Right cardiac atrium (tissue), 5 donors: Measurements from ENCODE around the gene TMCC1. TPM values are rescaled to one million over a fixed set of nuclear protein-coding genes. Genes with fewer than 3 reads are reported as not detected.
A peak's percentile ranks its signal among the peaks of the same experiment; 100 is the strongest.

Experiments
- ATAC-seq, 2 donors: fragments of 200-7000 bp; cut with Tn5 transposase; one replicate each; pipeline versions ENCODE4 v1.8.0 to v1.9.1; 2020; ENCODE audit warnings: moderate library complexity in 2 of 2, mild to moderate bottlenecking in 1 of 2
- DNase-seq, 3 donors: peaks; one replicate each; pipeline ENCODE4 v3.0.0-alpha.2; 2020
- H3K27ac ChIP-seq: one replicate; pipeline ENCODE4 v1.5.1; 2013; ENCODE audit warnings: mild to moderate bottlenecking, low read length, control low read depth, moderate library complexity
- H3K27me3 ChIP-seq: one replicate; pipeline ENCODE4 v1.6.1; 2013; ENCODE audit not compliant: control insufficient read depth, insufficient read depth
- H3K4me1 ChIP-seq: one replicate; pipeline ENCODE4 v1.6.1; 2013; ENCODE audit warnings: low read length; ENCODE audit not compliant: control insufficient read depth, insufficient read depth
- H3K4me3 ChIP-seq: one replicate; pipeline ENCODE4 v1.5.1; 2013; ENCODE audit warnings: low read length, control low read depth
- H3K9me3 ChIP-seq: one replicate; pipeline ENCODE4 v1.6.1; 2013; ENCODE audit warnings: low read length; ENCODE audit not compliant: control insufficient read depth
- WGBS: extraction: QIAGEN DNeasy Blood & Tissue Kit; methylation state at CpG from one replicate; pipeline ENCODE4 v1.1.7; 2013; 5-methylcytosine and 5-hydroxymethylcytosine counted together
- intact Hi-C, 4 donors: fragments of 100-400 bp; cut with DNase I; formaldehyde crosslinking; loops; one replicate each; pipeline versions ENCODE4 v1.11.0 to v1.14.0; 2022 to 2023
- polyA plus RNA-seq: library from polyadenylated mRNA; stranded (reverse); fragments of 200-250 nt; gene quantifications from one replicate; pipeline ENCODE4 v1.2.3, GENCODE V29; 2013
- total RNA-seq, 4 donors: library from RNA; stranded (reverse); fragmentation: NEBNext Ultra II Directional; extraction: Animal tissue kit (Norgen Biotek cat#: 25700); gene quantifications; one replicate each; pipeline ENCODE4 v1.2.1, GENCODE V29; 2021
- donor health status: healthy with polysubstance abuse.
- donor health status: DM: no; HTN: yes; CAD: no.
- donor health status: DM: no; HTN: no; CAD: no.
- donor health status: DM: no; HTN: yes; CAD: no; lungs with severe emphysema.
- donor health status: DM: yes; HTN: yes; CAD: no.

Gene TMCC1
- total and polyA plus RNA-seq, 5 donors, result 12.9 to 45.0 (median 42.9) TPM

GRCh38 chr3:129747992-129748391, 145.5 kb downstream of the TMCC1 start:
- DNase-seq, result no peak
- no peaks in the 10 kb centered on the region for H3K27me3 ChIP-seq
- peaks cover 2% of the 10 kb centered on the region for H3K4me1 ChIP-seq
- ATAC-seq, result no peak
- intact Hi-C loops, result no loop called here
- H3K27ac ChIP-seq, result no peak overlapping the region
- WGBS, result 95% methylated on average over 3 of the region's 3 CpGs
- no peak overlapping the region for H3K4me3 ChIP-seq
- no peaks in the 10 kb centered on the region for H3K9me3 ChIP-seq

- H3K9me3 ChIP-seq, result no peaks in the 10 kb centered on the region
- 74% methylated on average over 4 of the region's 4 CpGs for WGBS
- H3K27me3 ChIP-seq, result no peaks in the 10 kb centered on the region
- no peak overlapping the region for H3K27ac ChIP-seq
- H3K4me1 ChIP-seq, result peaks cover 2% of the 10 kb centered on the region
- no peak for DNase-seq
- intact Hi-C loops, result no loop called here
- H3K4me3 ChIP-seq, result no peak overlapping the region
- ATAC-seq, result no peak
Measured at GRCh38 chr3:129747136-129747535, 146.4 kb downstream of the TMCC1 start.

GRCh38 chr3:129746629-129747028, 146.9 kb downstream of the TMCC1 start:
- no peaks in the 10 kb centered on the region for H3K9me3 ChIP-seq
- no peak overlapping the region for H3K4me3 ChIP-seq
- DNase-seq, result no peak
- ATAC-seq, result no peak
- H3K27me3 ChIP-seq, result no peaks in the 10 kb centered on the region
- intact Hi-C loops, result no loop called here
- peaks cover 2% of the 10 kb centered on the region for H3K4me1 ChIP-seq
- no peak overlapping the region for H3K27ac ChIP-seq

- Histone ChIP-seq H3K27me3 (no peaks in the 10 kb centered on the region), H3K4me3 (no peak overlapping the region), H3K4me1 (peaks cover 2% of the 10 kb centered on the region), H3K9me3 (no peaks in the 10 kb centered on the region), H3K27ac (peak overlapping the region; percentile 52)
- ATAC-seq (peak; percentile 46 to 65), DNase-seq (no peak)
- WGBS, result 41% methylated on average over 2 of the region's 2 CpGs
- intact Hi-C loops, result no loop called here
Measured at GRCh38 chr3:129745253-129745652, 148.3 kb downstream of the TMCC1 start.

GRCh38 chr3:129741794-129742193, 151.7 kb downstream of the TMCC1 start:
- Histone ChIP-seq H3K4me1 (peaks cover 2% of the 10 kb centered on the region), H3K27ac (no peak overlapping the region), H3K27me3 (no peaks in the 10 kb centered on the region), H3K4me3 (no peak overlapping the region), H3K9me3 (no peaks in the 10 kb centered on the region)
- no peak for ATAC-seq
- WGBS, result 91% methylated on average over 2 of the region's 2 CpGs
- no peak for DNase-seq
- intact Hi-C loops, result no loop called here

- WGBS, result 86% methylated on average over 3 of the region's 3 CpGs
- Histone ChIP-seq H3K4me1 (no peaks in the 10 kb centered on the region), H3K4me3 (no peak overlapping the region), H3K9me3 (no peaks in the 10 kb centered on the region), H3K27me3 (no peaks in the 10 kb centered on the region), H3K27ac (no peak overlapping the region)
- intact Hi-C loops, result no loop called here
- DNase-seq (no peak), ATAC-seq (no peak)
Measured at GRCh38 chr3:129740090-129740489, 153.4 kb downstream of the TMCC1 start.

- Histone ChIP-seq H3K9me3 (no peaks in the 10 kb centered on the region), H3K27me3 (no peaks in the 10 kb centered on the region), H3K4me1 (no peaks in the 10 kb centered on the region), H3K27ac (no peak overlapping the region), H3K4me3 (no peak overlapping the region)
- ATAC-seq, result no peak
- intact Hi-C loops, result no loop called here
- no peak for DNase-seq
- 94% methylated on average over 3 of the region's 3 CpGs for WGBS
Measured at GRCh38 chr3:129739634-129740033, 153.9 kb downstream of the TMCC1 start.

GRCh38 chr3:129738172-129738571, 155.3 kb downstream of the TMCC1 start:
- intact Hi-C loops, result no loop called here
- Histone ChIP-seq H3K4me1 (no peaks in the 10 kb centered on the region), H3K4me3 (no peak overlapping the region), H3K27me3 (no peaks in the 10 kb centered on the region), H3K9me3 (no peaks in the 10 kb centered on the region), H3K27ac (no peak overlapping the region)
- DNase-seq, result no peak
- ATAC-seq, result no peak
- WGBS, result 79% methylated on average over 5 of the region's 5 CpGs

- H3K4me1 ChIP-seq, result no peaks in the 10 kb centered on the region
- WGBS, result 87% methylated on average over 2 of the region's 2 CpGs
- no peak overlapping the region for H3K27ac ChIP-seq
- intact Hi-C loops, result no loop called here
- no peak for ATAC-seq
- DNase-seq, result no peak
- no peaks in the 10 kb centered on the region for H3K9me3 ChIP-seq
- H3K27me3 ChIP-seq, result no peaks in the 10 kb centered on the region
- H3K4me3 ChIP-seq, result no peak overlapping the region
Measured at GRCh38 chr3:129736070-129736469, 157.4 kb downstream of the TMCC1 start.

GRCh38 chr3:129735638-129736037, 157.9 kb downstream of the TMCC1 start:
- H3K27ac ChIP-seq, result no peak overlapping the region
- no peak overlapping the region for H3K4me3 ChIP-seq
- intact Hi-C loops, result no loop called here
- no peak for ATAC-seq
- no peaks in the 10 kb centered on the region for H3K27me3 ChIP-seq
- no peaks in the 10 kb centered on the region for H3K9me3 ChIP-seq
- no peaks in the 10 kb centered on the region for H3K4me1 ChIP-seq
- 78% methylated on average over 4 of the region's 4 CpGs for WGBS
- DNase-seq, result no peak

- no peak for ATAC-seq
Measured at GRCh38 chr3:129734449-129734848, 159.1 kb downstream of the TMCC1 start.

GRCh38 chr3:129732200-129732876, 161.2 kb downstream of the TMCC1 start:
- no peak for DNase-seq
- Histone ChIP-seq H3K4me3 (no peak overlapping the region), H3K4me1 (peaks cover 3% of the 10 kb centered on the region), H3K9me3 (no peaks in the 10 kb centered on the region), H3K27ac (no peak overlapping the region), H3K27me3 (no peaks in the 10 kb centered on the region)
- intact Hi-C loops, result no loop called here
- no peak for ATAC-seq
- WGBS, result 97% methylated on average over 1 of the region's 1 CpG

More at GRCh38 chr3:129734449-129734848, 159.1 kb downstream of the TMCC1 start:
- H3K27me3 ChIP-seq, result no peaks in the 10 kb centered on the region
- no peak overlapping the region for H3K4me3 ChIP-seq
- intact Hi-C loops, result no loop called here
- DNase-seq, result no peak
- 97% methylated on average over 2 of the region's 2 CpGs for WGBS
- H3K9me3 ChIP-seq, result no peaks in the 10 kb centered on the region
- H3K4me1 ChIP-seq, result no peaks in the 10 kb centered on the region
- no peak overlapping the region for H3K27ac ChIP-seq
